GM12872 (cell line): Measurements from ENCODE around the gene GABBR2.

Experiments used
- TF ChIP-seq, protein P1 (sequence below): IDR thresholded peaks from 3 replicates; pipeline ENCODE4 v1.5.1; 2011; ENCODE audit warnings: low read depth, mild to moderate bottlenecking, low read length, moderate library complexity; ENCODE audit not compliant: insufficient read depth

Gene GABBR2

DNA sequence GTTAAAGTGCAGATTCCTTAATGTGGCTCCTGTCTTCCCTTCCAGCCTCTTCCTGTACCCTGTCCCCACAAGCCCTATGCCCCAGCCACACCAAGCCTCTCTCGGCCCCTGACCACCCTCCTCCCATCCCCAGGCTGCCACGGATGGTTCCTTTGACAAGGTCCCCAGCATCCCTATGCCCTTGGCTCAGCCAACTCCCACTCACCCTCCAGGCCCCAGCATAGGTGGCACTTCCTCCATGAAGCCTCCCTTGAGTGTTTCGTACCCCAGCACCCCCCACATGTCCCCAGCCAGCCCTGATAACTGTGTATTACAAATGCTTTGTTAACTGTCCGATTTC is 337.8 kb downstream of the GABBR2 start:
- TF ChIP-seq, protein P1, sequence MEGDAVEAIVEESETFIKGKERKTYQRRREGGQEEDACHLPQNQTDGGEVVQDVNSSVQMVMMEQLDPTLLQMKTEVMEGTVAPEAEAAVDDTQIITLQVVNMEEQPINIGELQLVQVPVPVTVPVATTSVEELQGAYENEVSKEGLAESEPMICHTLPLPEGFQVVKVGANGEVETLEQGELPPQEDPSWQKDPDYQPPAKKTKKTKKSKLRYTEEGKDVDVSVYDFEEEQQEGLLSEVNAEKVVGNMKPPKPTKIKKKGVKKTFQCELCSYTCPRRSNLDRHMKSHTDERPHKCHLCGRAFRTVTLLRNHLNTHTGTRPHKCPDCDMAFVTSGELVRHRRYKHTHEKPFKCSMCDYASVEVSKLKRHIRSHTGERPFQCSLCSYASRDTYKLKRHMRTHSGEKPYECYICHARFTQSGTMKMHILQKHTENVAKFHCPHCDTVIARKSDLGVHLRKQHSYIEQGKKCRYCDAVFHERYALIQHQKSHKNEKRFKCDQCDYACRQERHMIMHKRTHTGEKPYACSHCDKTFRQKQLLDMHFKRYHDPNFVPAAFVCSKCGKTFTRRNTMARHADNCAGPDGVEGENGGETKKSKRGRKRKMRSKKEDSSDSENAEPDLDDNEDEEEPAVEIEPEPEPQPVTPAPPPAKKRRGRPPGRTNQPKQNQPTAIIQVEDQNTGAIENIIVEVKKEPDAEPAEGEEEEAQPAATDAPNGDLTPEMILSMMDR = no peak

DNA sequence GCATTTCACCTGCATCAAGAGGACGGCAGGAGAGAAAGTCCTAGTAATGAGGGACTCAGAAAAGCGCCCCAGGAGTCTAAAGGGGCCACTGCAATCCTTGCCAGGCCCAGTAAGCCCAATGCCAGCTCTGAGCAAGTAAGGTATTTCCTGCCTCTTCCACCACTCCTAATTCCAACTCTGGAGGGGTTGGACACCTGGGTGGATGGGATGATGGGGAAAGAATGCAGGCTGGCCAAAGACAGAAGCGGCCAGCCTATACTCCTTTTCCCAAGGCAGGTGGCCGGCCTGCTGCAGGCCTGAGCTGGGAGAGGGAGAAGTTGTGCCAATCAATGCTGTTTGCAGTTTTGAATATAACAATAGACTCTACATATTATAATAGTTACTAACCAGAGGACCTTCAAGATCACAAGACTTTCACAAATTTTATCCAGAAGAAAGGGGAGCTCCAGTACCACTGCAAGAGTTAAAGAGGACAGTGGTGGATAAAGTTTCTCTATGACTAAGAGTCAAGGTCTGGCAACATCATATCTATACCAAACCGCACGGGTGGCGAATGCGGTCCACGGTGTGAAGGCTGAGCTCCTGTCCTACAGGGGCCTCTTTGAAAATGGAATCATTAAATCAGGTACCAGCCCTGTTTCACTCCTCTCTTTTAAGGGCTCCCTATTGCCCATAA is 338.3 kb downstream of the GABBR2 start:
- TF ChIP-seq, protein P1 = no peak

DNA sequence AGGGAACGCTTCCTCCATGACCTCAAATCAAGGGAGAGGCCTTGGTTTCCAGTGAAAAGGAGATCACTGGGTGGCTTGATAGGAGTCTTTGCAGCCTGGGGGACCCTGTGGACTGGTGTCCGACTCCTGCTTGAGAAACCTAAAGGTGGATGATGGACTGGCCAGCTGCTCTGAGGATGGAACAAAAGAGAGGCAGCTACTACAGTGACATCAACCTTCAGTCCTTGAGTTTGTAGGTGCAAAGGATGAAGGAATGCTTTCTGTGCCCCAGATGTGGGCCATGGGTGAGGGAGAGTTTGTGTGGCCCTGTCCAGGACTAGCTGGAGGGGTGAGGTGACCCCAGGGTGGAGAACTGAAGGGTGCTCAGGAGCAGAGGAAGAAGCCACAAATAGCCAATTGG is 338.8 kb downstream of the GABBR2 start:
- TF ChIP-seq, protein P1 = no peak

DNA sequence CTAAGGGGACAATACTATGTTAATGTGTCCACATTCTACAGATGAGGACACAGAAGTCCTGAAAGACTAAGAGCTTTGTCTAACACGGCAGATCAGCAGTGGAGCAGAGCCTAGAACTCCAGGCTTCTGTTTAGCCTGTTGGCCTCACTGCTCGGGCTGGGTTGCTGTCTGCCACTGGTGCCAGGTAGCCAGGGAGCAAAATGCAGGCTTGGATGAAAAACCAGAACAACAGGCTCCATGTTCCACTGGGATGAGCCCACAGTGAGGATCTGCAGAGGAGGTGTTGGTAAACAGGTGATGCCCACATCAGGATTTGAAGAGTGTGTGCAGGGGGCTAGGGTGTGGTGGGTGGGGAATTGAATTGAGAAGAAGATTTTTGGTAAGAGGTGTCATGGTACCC is 339.3 kb downstream of the GABBR2 start:
- TF ChIP-seq, protein P1 = no peak

DNA sequence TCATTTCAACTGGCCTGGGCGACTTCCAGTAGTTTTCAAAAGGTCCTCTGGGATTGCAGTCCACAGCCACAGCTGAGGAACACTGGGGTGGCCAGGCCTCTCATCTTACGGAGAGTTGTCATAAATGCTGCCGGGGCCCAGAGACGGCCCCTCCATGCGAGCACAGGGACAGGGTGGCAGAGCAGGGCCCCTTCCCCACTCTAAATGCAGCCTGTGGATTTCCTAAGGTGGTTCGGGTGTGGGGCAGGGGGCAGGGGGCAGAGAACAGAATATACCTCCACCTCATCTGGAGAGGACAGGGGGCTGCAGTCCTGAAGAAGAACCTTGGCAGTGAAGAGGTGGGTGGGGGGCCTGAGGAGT is 339.7 kb downstream of the GABBR2 start:
- TF ChIP-seq, protein P1 = no peak

DNA sequence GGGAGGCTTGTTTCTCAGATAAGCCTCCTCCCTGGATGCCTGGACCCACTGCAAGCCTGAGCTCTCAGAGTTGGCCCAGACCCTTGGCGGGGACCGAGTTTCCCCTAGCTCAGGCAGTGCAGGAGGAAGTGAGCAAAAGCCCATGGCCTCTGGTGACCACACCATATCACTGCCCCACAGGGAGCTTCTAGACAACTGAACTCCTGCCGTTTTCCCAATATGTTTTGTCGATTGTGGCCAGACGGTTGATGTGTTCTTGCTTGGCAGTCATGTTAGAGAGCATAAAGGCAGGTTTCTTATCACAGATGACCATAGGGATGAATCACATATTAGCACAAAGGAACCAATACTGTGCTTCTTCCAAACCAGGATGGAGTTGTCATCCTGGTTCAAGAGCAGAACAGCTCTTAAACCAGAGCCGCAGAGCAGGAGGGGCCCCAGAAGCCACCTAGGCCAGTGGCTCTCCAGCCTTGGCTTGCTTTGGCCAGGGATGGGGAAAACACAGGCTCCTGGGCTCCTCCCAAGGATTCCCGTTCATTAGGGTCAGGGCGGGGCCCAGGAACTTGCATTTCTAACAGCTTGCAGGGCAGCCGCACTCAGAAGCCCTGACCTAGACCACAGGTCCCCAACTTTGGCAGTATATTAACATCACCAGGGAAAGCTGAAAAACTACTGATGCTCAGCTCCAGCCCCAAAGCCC is 340.2 kb downstream of the GABBR2 start:
- TF ChIP-seq, protein P1 = no peak

DNA sequence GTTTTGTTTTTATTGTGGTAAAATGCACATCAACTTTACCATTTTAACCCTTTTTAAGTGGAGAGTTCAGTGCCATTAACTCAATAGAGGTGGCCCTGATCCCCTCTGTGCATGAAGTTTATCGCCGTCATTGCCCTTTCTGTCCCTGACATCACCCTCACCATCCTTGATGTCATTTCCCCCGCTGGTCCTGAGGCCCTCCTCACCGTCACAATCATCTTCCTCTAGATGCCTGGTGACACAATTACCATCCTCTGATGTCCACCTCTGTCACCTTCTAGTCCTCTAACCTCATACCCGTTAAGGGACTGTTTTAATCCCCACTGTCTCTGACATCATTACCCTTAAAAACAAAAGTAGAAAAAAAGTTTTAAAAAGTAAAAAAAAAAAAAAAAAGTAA is 340.8 kb downstream of the GABBR2 start:
- TF ChIP-seq, protein P1 = no peak
